Measurements from ENCODE around the gene LRRC28. TPM values are rescaled to one million over a fixed set of nuclear protein-coding genes. Genes with fewer than 3 reads are reported as not detected.

The LRRC28 gene
- total RNA-seq, 1 experiment from 2014 or later, result 21.4 TPM

DNA sequence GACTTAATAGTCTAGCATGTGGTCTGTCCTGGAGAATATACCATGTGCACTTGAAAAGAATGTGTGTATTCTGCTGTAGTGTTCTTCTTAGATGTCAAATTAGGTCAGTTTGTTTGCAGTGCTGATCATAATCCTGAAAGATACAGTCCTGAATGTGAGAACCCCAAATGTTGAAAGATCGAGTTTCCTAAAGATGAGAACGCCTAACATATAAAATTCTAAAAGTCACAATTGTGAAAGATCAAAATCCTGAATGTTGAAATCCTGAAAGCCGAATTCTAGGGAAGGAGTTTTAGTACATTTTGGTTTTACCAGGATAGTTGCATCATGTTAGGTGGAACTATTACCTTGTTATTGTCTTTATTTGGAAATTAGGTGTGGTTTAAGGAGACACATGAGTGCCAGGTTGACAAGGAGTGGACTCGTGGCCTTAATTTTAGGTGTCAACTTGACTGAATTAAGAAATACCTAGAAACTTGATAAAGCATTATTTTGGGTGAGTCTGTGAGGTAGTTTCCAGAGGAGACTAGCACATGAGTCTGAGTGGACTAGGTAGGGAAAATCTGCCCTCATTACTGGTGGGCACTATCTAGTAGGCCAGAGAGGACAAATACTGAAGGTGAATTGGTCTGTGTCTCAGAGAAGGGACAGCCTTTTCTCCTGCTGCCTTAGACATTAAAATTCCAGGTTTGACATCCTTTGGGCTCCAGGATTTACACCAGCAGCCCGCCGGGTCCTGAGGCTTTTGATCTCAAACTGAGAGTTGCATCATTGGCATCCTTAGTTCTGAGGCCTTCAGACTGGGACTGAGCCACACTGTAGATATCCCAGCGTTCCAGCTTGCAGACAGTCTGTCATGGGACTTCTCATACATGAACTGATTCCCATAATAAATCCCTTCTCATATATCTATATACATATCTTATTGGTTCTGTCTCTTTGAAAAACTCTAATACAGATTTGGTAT is 77.1 kb downstream of the LRRC28 start:
- Histone ChIP-seq H3K9me2 (ENCODE audit: insufficient read depth) (no peaks in the 10 kb centered on the region; the same call in 1 of the 2 replicates), H3K27me3 (ENCODE audit: insufficient read depth, low read length) (no peaks in the 10 kb centered on the region), H3K9ac (ENCODE audit: low read length) (no peak overlapping the region), H3K27ac (ENCODE audit: low read depth, low read length) (no peak overlapping the region), H3K36me3 (ENCODE audit: control insufficient read depth in 1 of 2, insufficient read depth in 2 of 2, low read length in 2 of 2) (no peaks in the 10 kb centered on the region), H3K4me2 (ENCODE audit: low read length) (no peak overlapping the region), H3K4me3 (replicated peaks in 1 of 2; ENCODE audit: low read depth in 1 of 2, low read length in 2 of 2) (no peak overlapping the region), H4K20me1 (ENCODE audit: insufficient read depth) (no peaks in the 10 kb centered on the region), H3K79me2 (ENCODE audit: insufficient read depth, low read length) (no peaks in the 10 kb centered on the region), H3K9me3 (ENCODE audit: control insufficient read depth in 1 of 2, insufficient read depth in 1 of 2, low read depth in 1 of 2, low read length in 2 of 2) (no peaks in the 10 kb centered on the region), H2AFZ (ENCODE audit: low read depth, low read length, poor library complexity, severe bottlenecking) (no peak overlapping the region), H3K4me1 (ENCODE audit: control insufficient read depth in 1 of 2, insufficient read depth in 2 of 2, low read length in 2 of 2) (peaks cover 9 to 22% of the 10 kb centered on the region in 2 experiments)
- ChIA-PET RAD21 (ENCODE audit: low non-redundant PET in 1 of 2, low total read pairs in 2 of 2, uncharacterized antibody in 2 of 2, unreplicated experiment in 2 of 2) (no interaction called here), CTCF (no interaction called here), POLR2A (no interaction called here)
- TF ChIP-seq, protein P1, sequence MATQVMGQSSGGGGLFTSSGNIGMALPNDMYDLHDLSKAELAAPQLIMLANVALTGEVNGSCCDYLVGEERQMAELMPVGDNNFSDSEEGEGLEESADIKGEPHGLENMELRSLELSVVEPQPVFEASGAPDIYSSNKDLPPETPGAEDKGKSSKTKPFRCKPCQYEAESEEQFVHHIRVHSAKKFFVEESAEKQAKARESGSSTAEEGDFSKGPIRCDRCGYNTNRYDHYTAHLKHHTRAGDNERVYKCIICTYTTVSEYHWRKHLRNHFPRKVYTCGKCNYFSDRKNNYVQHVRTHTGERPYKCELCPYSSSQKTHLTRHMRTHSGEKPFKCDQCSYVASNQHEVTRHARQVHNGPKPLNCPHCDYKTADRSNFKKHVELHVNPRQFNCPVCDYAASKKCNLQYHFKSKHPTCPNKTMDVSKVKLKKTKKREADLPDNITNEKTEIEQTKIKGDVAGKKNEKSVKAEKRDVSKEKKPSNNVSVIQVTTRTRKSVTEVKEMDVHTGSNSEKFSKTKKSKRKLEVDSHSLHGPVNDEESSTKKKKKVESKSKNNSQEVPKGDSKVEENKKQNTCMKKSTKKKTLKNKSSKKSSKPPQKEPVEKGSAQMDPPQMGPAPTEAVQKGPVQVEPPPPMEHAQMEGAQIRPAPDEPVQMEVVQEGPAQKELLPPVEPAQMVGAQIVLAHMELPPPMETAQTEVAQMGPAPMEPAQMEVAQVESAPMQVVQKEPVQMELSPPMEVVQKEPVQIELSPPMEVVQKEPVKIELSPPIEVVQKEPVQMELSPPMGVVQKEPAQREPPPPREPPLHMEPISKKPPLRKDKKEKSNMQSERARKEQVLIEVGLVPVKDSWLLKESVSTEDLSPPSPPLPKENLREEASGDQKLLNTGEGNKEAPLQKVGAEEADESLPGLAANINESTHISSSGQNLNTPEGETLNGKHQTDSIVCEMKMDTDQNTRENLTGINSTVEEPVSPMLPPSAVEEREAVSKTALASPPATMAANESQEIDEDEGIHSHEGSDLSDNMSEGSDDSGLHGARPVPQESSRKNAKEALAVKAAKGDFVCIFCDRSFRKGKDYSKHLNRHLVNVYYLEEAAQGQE (IDR thresholded peaks at IDR 0.05; ENCODE audit: low read depth), result no peak
- TF ChIP-seq EZH2phosphoT487 (IDR thresholded peaks at IDR 0.05; ENCODE audit: borderline replicate concordance), result no peak
- TF ChIP-seq SIN3A (IDR thresholded peaks at IDR 0.05; ENCODE audit: low read depth), result no peak
- BruUV-seq (replicated peaks), result no TSS peak
- intact Hi-C loops (cut with micrococcal nuclease), result no loop called here
- DNase-seq (ENCODE audit: low read depth, low spot score) (no peak), ATAC-seq (no peak)

DNA sequence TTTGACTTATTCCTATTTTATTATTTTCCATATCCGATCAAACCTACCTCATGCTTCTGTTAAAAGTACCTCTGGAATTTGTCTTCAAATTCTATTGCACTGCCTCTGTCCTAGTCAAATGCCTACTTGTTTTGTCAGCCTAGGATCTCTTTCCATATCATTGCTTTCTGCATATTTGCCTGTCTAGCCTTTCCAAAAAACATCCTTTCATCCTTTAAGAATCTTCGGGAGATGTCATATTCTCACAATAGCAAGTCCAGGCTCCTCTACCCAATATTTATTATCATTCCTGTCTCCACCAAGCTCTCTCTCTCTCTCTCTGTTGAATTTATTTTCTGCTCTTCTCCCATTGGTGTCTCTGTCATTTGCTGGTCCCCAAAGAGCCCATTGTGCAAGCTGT is 80.1 kb downstream of the LRRC28 start:
- Histone ChIP-seq H3K36me3 (ENCODE audit: control insufficient read depth in 1 of 2, insufficient read depth in 2 of 2, low read length in 2 of 2) (no peaks in the 10 kb centered on the region), H3K9me2 (ENCODE audit: insufficient read depth) (no peaks in the 10 kb centered on the region), H3K9ac (ENCODE audit: low read length) (no peak overlapping the region), H3K4me3 (replicated peaks in 1 of 2; ENCODE audit: low read depth in 1 of 2, low read length in 2 of 2) (no peak overlapping the region), H3K27ac (ENCODE audit: low read depth, low read length) (no peak overlapping the region), H3K27me3 (ENCODE audit: insufficient read depth, low read length) (no peaks in the 10 kb centered on the region), H2AFZ (ENCODE audit: low read depth, low read length, poor library complexity, severe bottlenecking) (no peak overlapping the region), H3K9me3 (ENCODE audit: control insufficient read depth in 1 of 2, insufficient read depth in 1 of 2, low read depth in 1 of 2, low read length in 2 of 2) (no peaks in the 10 kb centered on the region), H3K4me2 (ENCODE audit: low read length) (no peak overlapping the region), H4K20me1 (ENCODE audit: insufficient read depth) (no peaks in the 10 kb centered on the region), H3K4me1 (ENCODE audit: control insufficient read depth in 1 of 2, insufficient read depth in 2 of 2, low read length in 2 of 2) (no peaks in the 10 kb centered on the region), H3K79me2 (ENCODE audit: insufficient read depth, low read length) (no peaks in the 10 kb centered on the region)
- RAD21 ChIA-PET (ENCODE audit: low non-redundant PET in 1 of 2, low total read pairs in 2 of 2, uncharacterized antibody in 2 of 2, unreplicated experiment in 2 of 2), result no interaction called here
- no TSS peak for BruUV-seq (replicated peaks)
- no peak for ATAC-seq
- POLR2A ChIA-PET, result no interaction called here
- intact Hi-C loops (cut with micrococcal nuclease), result no loop called here
- DNase-seq (ENCODE audit: low read depth, low spot score), result no peak
- no peak for TF ChIP-seq SIN3A (IDR thresholded peaks at IDR 0.05; ENCODE audit: low read depth)
- TF ChIP-seq ELF1 (IDR thresholded peaks at IDR 0.05; ENCODE audit: borderline replicate concordance, low read depth), result no peak
- TF ChIP-seq YY1 (IDR thresholded peaks at IDR 0.05; ENCODE audit: extremely low read depth, insufficient replicate concordance, low read depth, low read length), result no peak
- no peak for TF ChIP-seq ZNF274 (IDR thresholded peaks at IDR 0.05; ENCODE audit: low read depth, low read length)
- TF ChIP-seq FOSL1 (IDR thresholded peaks at IDR 0.05; ENCODE audit: low read depth), result no peak
- TF ChIP-seq, protein P1 (IDR thresholded peaks at IDR 0.05; ENCODE audit: low read depth), result no peak
- TF ChIP-seq JUND (IDR thresholded peaks at IDR 0.05), result no peak
- no peak for TF ChIP-seq SP1 (IDR thresholded peaks at IDR 0.05; ENCODE audit: low read depth)
- no peak for TF ChIP-seq TCF7L2 (IDR thresholded peaks at IDR 0.05; ENCODE audit: borderline replicate concordance, extremely low read depth, insufficient read depth, insufficient read length)
- no peak for TF ChIP-seq POLR2A (IDR thresholded peaks at IDR 0.05; ENCODE audit: borderline replicate concordance, extremely low read depth, insufficient read depth, insufficient read length)
- CTCF ChIA-PET, result no interaction called here

All from HCT116 (cell line).